ENCODE measurements around the gene CST3.

- no peak for TF ChIP-seq CTCF (IDR thresholded peaks at IDR 0.05)
- no peak for TF ChIP-seq EP300 (IDR thresholded peaks at IDR 0.05; ENCODE audit: low read depth)
- no peak for TF ChIP-seq POLR2AphosphoS5 (IDR thresholded peaks at IDR 0.05)
- TF ChIP-seq POLR2A (IDR thresholded peaks at IDR 0.05) = no peak
These were observed 17.0 kb upstream of the CST3 start for GRCh38 chr20:23654717-23655116.
